ENCODE measurements around the gene TP53I13. TPM values are rescaled to one million over a fixed set of nuclear protein-coding genes. Genes with fewer than 3 reads are reported as not detected.

TP53I13 gene
- total RNA-seq, 1 experiment from 2014 or later, result 113 TPM

DNA sequence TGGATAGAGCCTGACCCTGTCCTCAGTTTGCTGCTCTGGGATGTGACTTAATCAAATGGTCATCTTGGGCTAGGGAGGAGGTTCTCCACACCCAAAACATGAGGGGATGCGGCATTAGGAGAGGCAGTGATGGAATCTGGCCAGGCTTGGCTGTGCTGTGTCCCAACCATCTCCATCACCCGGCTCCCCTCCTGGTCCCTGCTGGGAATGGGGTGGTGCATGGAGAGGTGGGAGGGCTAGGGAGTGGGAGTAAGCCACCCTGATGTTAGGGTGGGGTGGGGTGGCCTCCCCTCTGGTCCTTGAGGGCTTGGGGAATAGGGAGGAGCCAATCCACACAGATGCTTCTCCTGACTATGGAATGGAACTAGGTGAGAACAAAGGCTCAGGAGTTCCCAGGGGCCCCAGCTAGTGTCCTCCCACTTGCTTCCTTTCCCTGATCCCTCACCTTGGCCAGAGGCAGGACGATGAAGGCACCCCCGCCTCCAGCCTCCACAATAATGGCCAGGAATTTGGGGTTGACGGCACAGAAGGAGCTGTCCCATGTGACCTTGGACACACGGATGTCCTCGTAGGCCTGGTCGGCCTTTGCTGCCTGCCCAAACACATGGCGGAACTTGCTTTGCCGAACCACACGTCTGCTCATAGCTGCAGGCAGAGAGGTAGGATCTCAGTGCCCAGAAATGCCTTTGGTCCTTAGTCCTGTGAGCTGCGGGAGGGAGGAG lies 52.4 kb downstream of the TP53I13 start:
- in situ Hi-C loops (cut with HindIII; ENCODE audit: low pct_unique_long_range_greater_than_20kb, low sequenced_read_pairs), result no loop called here
- DNase-seq (ENCODE audit: low read depth), result no peak

DNA sequence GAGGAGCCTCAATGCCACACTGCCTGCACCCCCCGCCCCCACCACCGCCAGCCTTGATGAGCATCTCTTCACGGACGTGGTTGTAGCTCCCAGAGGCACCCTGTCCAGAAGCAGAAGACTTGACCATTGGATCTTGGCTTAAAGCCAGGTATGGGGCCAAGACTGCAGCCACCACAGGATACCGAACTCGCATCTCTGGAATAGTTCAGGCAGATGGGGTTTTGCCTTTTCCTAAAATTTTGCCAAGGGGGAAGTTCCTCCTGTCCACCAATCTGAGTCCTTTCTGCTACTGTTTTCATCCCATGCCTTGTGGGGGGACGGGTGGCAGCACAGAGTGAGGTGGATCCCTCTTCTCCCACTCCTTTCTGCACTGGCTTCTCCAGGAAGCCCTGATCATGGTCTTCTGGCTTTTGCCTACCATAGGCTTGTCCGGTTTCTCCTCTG lies 53.3 kb downstream of the TP53I13 start:
- in situ Hi-C loops (cut with HindIII; ENCODE audit: low pct_unique_long_range_greater_than_20kb, low sequenced_read_pairs), result no loop called here
- DNase-seq (ENCODE audit: low read depth), result no peak

Other genes starting within 250 kb of the TP53I13 start
- gene TAOK1, start 178.3 kb upstream of the TP53I13 start, total RNA-seq (2014; rRNA removed; shearing (Covaris generic); ENCODE audit: low replicate concordance), result 13.6 and 14.2 TPM in 2 replicates
- 19.3 and 27.6 TPM in 2 replicates for gene ABHD15, start 1.7 kb upstream of the TP53I13 start, total RNA-seq (2014; rRNA removed; shearing (Covaris generic); ENCODE audit: low replicate concordance)
- gene GIT1, start 20.9 kb downstream of the TP53I13 start, total RNA-seq (2014; rRNA removed; shearing (Covaris generic); ENCODE audit: low replicate concordance), result 34.5 and 55.9 TPM in 2 replicates
- gene ANKRD13B, start 24.4 kb downstream of the TP53I13 start, total RNA-seq (2014; rRNA removed; shearing (Covaris generic); ENCODE audit: low replicate concordance), result 15.8 and 17.3 TPM in 2 replicates
- 0.95 and 6.6 TPM in 2 replicates for gene CORO6, start 54.2 kb downstream of the TP53I13 start, total RNA-seq (2014; rRNA removed; shearing (Covaris generic); ENCODE audit: low replicate concordance)